ENCODE results near the gene CFAP46. TPM values are rescaled to one million over a fixed set of nuclear protein-coding genes. Genes with fewer than 3 reads are reported as not detected.

Gene CFAP46
- total RNA-seq, 1 experiment from 2014 or later = 1.6 TPM

GRCh38 chr10:132937861-132938260, 4.5 kb downstream of the CFAP46 start:
- CTCF ChIA-PET = interaction anchor here (0.6 kb wide), 1 partner anchor 76 kb away, joined by 3 read pairs; no protein-coding TSS in a partner anchor
- intact Hi-C loops (cut with micrococcal nuclease; ENCODE audit: unreplicated experiment) (no loop called here), in situ Hi-C loops (cut with HindIII; ENCODE audit: low pct_unique_long_range_greater_than_20kb, low sequenced_read_pairs) (no loop called here)
- TF ChIP-seq CTCF (IDR thresholded peaks at IDR 0.05) = no peak
- TF ChIP-seq TCF7L2 (IDR thresholded peaks at IDR 0.05; ENCODE audit: low read depth, low read length) = no peak
- TF ChIP-seq REST (IDR thresholded peaks at IDR 0.05; ENCODE audit: insufficient read depth in 1 of 2, low read depth in 2 of 2, low read length in 1 of 2) = no peak
- no peak for TF ChIP-seq POLR2AphosphoS5 (IDR thresholded peaks at IDR 0.05; ENCODE audit: low read depth, low read length)
- no peak for TF ChIP-seq SIN3A (IDR thresholded peaks at IDR 0.05; ENCODE audit: borderline replicate concordance, insufficient read depth, low read depth, low read length)
- ATAC-seq (no peak), DNase-seq (ENCODE audit: low read depth, low spot score) (no peak)
- BruUV-seq (replicated peaks) = no TSS peak
- H3K4me1 ChIP-seq (ENCODE audit: control insufficient read depth, insufficient read depth, low read length) = peaks cover 3% of the 10 kb centered on the region; the same call in 1 of the 2 replicates
- no peak overlapping the region for H3K4me3 ChIP-seq (ENCODE audit: low read depth in 2 of 2, low read length in 2 of 2)
- H3K36me3 ChIP-seq (ENCODE audit: control insufficient read depth, insufficient read depth, low read length) = no peaks in the 10 kb centered on the region
- no peaks in the 10 kb centered on the region for H3K9me3 ChIP-seq (ENCODE audit: control insufficient read depth, insufficient read depth, low read depth, low read length)
- POLR2A ChIA-PET = no interaction called here
- no peak overlapping the region for H3K27ac ChIP-seq (ENCODE audit: low read length)
- H3K27me3 ChIP-seq (ENCODE audit: control insufficient read depth, insufficient read depth, low read length) = no peaks in the 10 kb centered on the region; the same call in 1 of the 2 replicates

- in situ Hi-C loops (cut with HindIII; ENCODE audit: low pct_unique_long_range_greater_than_20kb, low sequenced_read_pairs) (no loop called here), intact Hi-C loops (cut with micrococcal nuclease; ENCODE audit: unreplicated experiment) (no loop called here)
- CTCF ChIA-PET = no interaction called here
- Histone ChIP-seq H3K9me3 (ENCODE audit: control insufficient read depth, insufficient read depth, low read depth, low read length) (no peaks in the 10 kb centered on the region), H3K27ac (ENCODE audit: low read length) (no peak overlapping the region), H3K4me1 (ENCODE audit: control insufficient read depth, insufficient read depth, low read length) (no peaks in the 10 kb centered on the region), H3K4me3 (ENCODE audit: low read depth in 2 of 2, low read length in 2 of 2) (no peak overlapping the region), H3K36me3 (ENCODE audit: control insufficient read depth, insufficient read depth, low read length) (no peaks in the 10 kb centered on the region), H3K27me3 (ENCODE audit: control insufficient read depth, insufficient read depth, low read length) (no peaks in the 10 kb centered on the region; the same call in 1 of the 2 replicates)
- POLR2A ChIA-PET = no interaction called here
- BruUV-seq (replicated peaks) = no TSS peak
- no peak for DNase-seq (ENCODE audit: low read depth, low spot score)
- TF ChIP-seq TCF7L2 (IDR thresholded peaks at IDR 0.05; ENCODE audit: low read depth, low read length) (no peak), REST (IDR thresholded peaks at IDR 0.05; ENCODE audit: insufficient read depth in 1 of 2, low read depth in 2 of 2, low read length in 1 of 2) (no peak), CTCF (IDR thresholded peaks at IDR 0.05) (no peak), SIN3A (IDR thresholded peaks at IDR 0.05; ENCODE audit: borderline replicate concordance, insufficient read depth, low read depth, low read length) (no peak), POLR2AphosphoS5 (IDR thresholded peaks at IDR 0.05; ENCODE audit: low read depth, low read length) (no peak)
- no peak for ATAC-seq
Observed at GRCh38 chr10:132934953-132935352, 7.4 kb downstream of the CFAP46 start.

Measured in Panc1 (cell line).